ENCODE measurements around the gene PMEL. TPM values are rescaled to one million over a fixed set of nuclear protein-coding genes. Genes with fewer than 3 reads are reported as not detected.

The PMEL gene
- 1 to 10 TPM in 2 of 5 donors, under 1 TPM in 2, not detected in 1; 0.58 to 4.0 (median 1.0) TPM for total RNA-seq
- polyA plus RNA-seq = 1 to 10 TPM in 2 of 3 donors, under 1 TPM in 1; 0.75 to 2.1 (median 1.3) TPM
- long read RNA-seq, donor 1 = 0 reads
- long read RNA-seq, donor 2, partial matches to known transcripts = 25 of 25 reads
- long read RNA-seq, donor 2, other reads (novel, unspliced or antisense) = 0 of 25 reads
- long read RNA-seq, donor 3 = 0 reads
- long read RNA-seq, donor 4 = 0 reads
- long read RNA-seq, donor 5, partial matches to known transcripts = 86 of 86 reads
- long read RNA-seq, donor 5, other reads (novel, unspliced or antisense) = 0 of 86 reads
- long read RNA-seq, donor 6, partial matches to known transcripts = 637 of 744 reads
- long read RNA-seq, donor 6, other reads (novel, unspliced or antisense) = 106 of 744 reads
- long read RNA-seq, donor 7 = 0 reads
- long read RNA-seq, donor 8 = 0 reads
- long read RNA-seq, donor 9 = 0 reads
- long read RNA-seq, donor 10 = 0 reads

DNA sequence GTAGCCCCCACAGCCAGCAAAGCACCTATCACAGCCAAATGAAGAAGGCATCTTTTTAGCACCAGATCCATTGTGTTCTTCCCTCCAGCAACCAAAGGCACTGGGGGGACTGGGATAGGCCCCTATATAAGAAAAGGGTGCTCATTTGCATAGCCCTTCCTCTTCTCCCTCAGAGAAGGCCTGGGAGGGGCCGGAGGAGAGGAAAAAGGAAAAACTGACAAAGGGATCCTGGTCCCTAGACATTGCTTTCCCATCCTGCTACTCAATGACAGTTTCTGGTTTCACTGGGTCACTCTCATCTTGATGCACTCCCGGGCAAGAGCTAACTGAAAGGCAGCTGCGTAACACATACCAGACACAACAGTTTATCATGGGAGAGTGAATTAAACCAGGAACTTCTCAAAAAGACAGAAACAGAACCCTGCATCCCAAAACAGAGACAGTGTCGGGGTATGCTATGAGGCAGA, at the start of gene PMEL:
PMEL (minus strand) TSS at position 102 of the 467 bp plus-strand sequence; CDS start at position 71, 31 bp downstream.
- peak within 1 kb of the TSS; percentile 66 to 74 (median 74) for H3K4me3 ChIP-seq
- H3K27me3 ChIP-seq = no peaks in the 10 kb centered on the region
- H3K9me3 ChIP-seq = no peaks in the 10 kb centered on the region
- WGBS, 5 donors = 6 to 11% (median 10%) methylated on average over 4 of the region's 4 CpGs
- H3K36me3 ChIP-seq = peaks cover 0 to 11% (median 8%) of the 10 kb centered on the region in 4 donors
- DNase-seq = no peak
- H3K4me1 ChIP-seq = peaks cover 14 to 27% (median 18%) of the 10 kb centered on the region in 4 donors
- no peak for TF ChIP-seq EP300 (IDR thresholded peaks at IDR 0.05)
- no peak for TF ChIP-seq POLR2AphosphoS5 (IDR thresholded peaks at IDR 0.05)
- intact Hi-C loops (cut with DNase I; ENCODE audit: low total_unique reads) = no loop called here
- H3K27ac ChIP-seq = peak within 1 kb of the TSS; percentile 76 to 91 (median 88)

DNA sequence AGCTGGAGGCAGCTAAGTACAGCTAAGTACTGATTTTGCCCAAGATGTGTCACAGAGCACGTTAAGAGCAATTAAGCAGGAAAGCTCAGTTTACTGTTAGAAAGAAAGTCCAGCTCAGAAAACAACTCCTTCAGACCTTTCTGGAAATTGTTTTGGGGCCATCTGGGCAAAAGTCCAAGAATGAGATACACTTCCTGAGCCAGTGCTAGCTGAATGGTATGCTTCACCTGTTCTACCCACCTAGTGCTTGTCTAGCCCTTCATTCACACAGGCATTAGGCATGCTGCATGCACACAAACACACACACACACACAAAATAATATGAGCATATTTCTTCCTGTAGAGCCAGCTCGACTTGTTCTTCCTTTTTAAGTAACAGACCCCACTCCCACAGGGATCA, 48.4 kb upstream of the PMEL start:
- TF ChIP-seq POLR2AphosphoS5 (IDR thresholded peaks at IDR 0.05) = no peak
- TF ChIP-seq EP300 (IDR thresholded peaks at IDR 0.05) = no peak
- TF ChIP-seq, protein P1, sequence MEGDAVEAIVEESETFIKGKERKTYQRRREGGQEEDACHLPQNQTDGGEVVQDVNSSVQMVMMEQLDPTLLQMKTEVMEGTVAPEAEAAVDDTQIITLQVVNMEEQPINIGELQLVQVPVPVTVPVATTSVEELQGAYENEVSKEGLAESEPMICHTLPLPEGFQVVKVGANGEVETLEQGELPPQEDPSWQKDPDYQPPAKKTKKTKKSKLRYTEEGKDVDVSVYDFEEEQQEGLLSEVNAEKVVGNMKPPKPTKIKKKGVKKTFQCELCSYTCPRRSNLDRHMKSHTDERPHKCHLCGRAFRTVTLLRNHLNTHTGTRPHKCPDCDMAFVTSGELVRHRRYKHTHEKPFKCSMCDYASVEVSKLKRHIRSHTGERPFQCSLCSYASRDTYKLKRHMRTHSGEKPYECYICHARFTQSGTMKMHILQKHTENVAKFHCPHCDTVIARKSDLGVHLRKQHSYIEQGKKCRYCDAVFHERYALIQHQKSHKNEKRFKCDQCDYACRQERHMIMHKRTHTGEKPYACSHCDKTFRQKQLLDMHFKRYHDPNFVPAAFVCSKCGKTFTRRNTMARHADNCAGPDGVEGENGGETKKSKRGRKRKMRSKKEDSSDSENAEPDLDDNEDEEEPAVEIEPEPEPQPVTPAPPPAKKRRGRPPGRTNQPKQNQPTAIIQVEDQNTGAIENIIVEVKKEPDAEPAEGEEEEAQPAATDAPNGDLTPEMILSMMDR (IDR thresholded peaks at IDR 0.05) = no peak
- no peak for TF ChIP-seq POLR2A (IDR thresholded peaks at IDR 0.05)
- Histone ChIP-seq H3K27me3 (no peaks in the 10 kb centered on the region), H3K9me3 (no peaks in the 10 kb centered on the region), H3K27ac (no peak overlapping the region), H3K4me1 (peaks cover 0 to 9% (median 0%) of the 10 kb centered on the region in 4 donors), H3K4me3 (no peak overlapping the region), H3K36me3 (peaks cover 0 to 18% (median 15%) of the 10 kb centered on the region in 4 donors)
- WGBS, 5 donors = 21 to 48% (median 35%) methylated on average over 2 of the region's 2 CpGs
- intact Hi-C loops (cut with DNase I; ENCODE audit: low total_unique reads) = no loop called here
- DNase-seq = peak in 1 of 2 donors; percentile 68

DNA sequence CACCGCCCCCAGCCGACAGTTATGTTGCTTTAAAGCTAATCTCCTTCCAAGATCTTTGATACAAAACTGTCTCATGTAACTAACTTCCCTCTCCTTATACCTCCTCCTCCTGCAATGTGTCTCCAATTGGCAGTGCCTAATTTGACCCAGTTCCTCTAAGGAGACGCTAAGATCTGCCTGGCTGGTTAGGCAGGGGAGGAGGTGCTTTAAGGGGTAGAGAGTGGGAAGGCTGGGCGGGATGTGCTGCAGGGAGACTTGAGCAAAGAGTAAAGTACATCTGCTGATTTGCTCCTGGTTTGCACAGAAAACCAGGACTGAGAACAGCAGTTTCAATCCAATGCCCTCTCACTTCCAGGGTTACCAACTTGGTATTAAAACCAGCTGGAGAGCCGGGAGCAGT, 47.6 kb upstream of the PMEL start:
- Histone ChIP-seq H3K4me3 (no peak overlapping the region), H3K4me1 (peaks cover 0 to 11% (median 2%) of the 10 kb centered on the region in 4 donors), H3K27ac (no peak overlapping the region), H3K36me3 (peaks cover 0 to 17% (median 10%) of the 10 kb centered on the region in 4 donors), H3K27me3 (no peaks in the 10 kb centered on the region), H3K9me3 (no peaks in the 10 kb centered on the region)
- intact Hi-C loops (cut with DNase I; ENCODE audit: low total_unique reads) = no loop called here
- no peak for DNase-seq
- 85 to 91% (median 89%) methylated on average over 5 of the region's 5 CpGs for WGBS, 5 donors
- TF ChIP-seq POLR2AphosphoS5 (IDR thresholded peaks at IDR 0.05) = no peak
- TF ChIP-seq POLR2A (IDR thresholded peaks at IDR 0.05) = no peak
- no peak for TF ChIP-seq EP300 (IDR thresholded peaks at IDR 0.05)
- TF ChIP-seq, protein P1 (IDR thresholded peaks at IDR 0.05) = no peak

DNA sequence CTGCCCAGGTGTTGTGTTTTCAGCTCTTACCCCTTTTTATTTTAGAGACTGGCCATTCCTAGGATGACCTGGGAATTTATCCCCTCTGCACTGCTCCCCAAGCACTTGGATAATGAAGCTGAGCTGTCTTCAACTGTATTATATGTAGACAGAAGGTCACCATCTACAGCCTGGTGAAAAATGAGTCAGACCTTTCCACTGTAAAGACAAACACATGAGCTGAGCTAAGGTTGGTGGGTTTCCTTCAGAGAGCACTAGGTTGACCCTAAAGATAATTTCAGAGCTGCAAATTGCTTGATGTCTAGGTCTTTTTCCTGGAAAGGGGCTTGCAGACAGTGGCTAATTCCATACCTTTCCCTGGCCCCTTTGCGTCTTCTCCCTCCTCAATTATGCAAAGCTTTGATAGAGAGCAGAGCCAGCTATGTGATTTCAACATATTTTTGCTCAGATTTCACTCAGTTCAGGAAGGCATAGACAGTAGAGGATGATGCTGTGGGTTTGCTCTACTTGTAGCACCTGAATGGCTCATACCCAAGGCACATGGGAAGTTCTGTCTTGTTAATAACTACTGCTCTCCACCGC, 45.8 kb upstream of the PMEL start:
- intact Hi-C loops (cut with DNase I; ENCODE audit: low total_unique reads) = no loop called here
- TF ChIP-seq, protein P1 (IDR thresholded peaks at IDR 0.05) = no peak
- TF ChIP-seq POLR2A (IDR thresholded peaks at IDR 0.05) (no peak), POLR2AphosphoS5 (IDR thresholded peaks at IDR 0.05) (no peak), EP300 (IDR thresholded peaks at IDR 0.05) (no peak)
- no peak overlapping the region for H3K4me3 ChIP-seq
- no peak overlapping the region for H3K27ac ChIP-seq
- H3K4me1 ChIP-seq = peaks cover 6 to 21% (median 12%) of the 10 kb centered on the region in 4 donors
- H3K9me3 ChIP-seq = no peaks in the 10 kb centered on the region
- peaks cover 0 to 9% (median 4%) of the 10 kb centered on the region in 4 donors for H3K36me3 ChIP-seq
- no peak for DNase-seq
- no peaks in the 10 kb centered on the region for H3K27me3 ChIP-seq
- 88 to 100% (median 95%) methylated on average over 2 of the region's 2 CpGs for WGBS, 5 donors
